Measurements from ENCODE around the gene MAP9. TPM values are rescaled to one million over a fixed set of nuclear protein-coding genes. Genes with fewer than 3 reads are reported as not detected.

MAP9 gene
- total and polyA plus RNA-seq, 4 donors = 0.14 to 2.0 (median 0.77) TPM

DNA sequence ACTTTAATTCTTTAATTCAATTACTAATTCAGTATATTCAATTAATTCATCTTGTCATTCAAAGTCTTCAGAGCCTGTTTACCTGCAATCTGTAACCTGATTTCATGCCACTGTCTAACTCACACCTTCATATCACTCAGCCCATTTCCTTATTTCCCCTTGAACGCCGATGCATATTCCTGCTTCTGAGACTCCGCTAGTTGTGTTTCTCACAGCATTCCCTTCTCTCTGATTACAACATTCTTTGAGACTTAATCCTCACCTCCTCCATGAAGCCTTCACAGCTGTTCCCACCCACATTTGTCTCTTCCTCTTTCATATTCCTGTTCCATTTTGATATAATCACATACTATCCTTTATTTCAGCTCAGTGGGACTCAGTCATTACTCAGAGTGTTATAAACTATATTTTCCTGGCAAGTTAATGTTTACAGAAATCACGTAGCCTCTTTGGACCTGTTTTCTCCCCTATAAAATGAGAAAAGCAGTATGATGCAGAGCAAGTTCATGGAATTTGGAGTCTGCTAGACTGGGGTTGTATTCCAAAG lies 69.0 kb downstream of the MAP9 start:
- no peak for DNase-seq (ENCODE audit: low spot score)
- Histone ChIP-seq H3K9ac (ENCODE audit: low read depth in 1 of 2, low read length in 2 of 2) (no peak overlapping the region), H3K27ac (ENCODE audit: low read depth in 1 of 2, low read length in 2 of 2) (no peak overlapping the region), H3K9me3 (ENCODE audit: control insufficient read depth in 4 of 4, low read length in 3 of 4) (no peaks in the 10 kb centered on the region), H3K4me3 (ENCODE audit: low read depth in 1 of 3, low read length in 3 of 3) (no peak overlapping the region), H3K27me3 (ENCODE audit: control insufficient read depth in 4 of 4, insufficient read depth in 4 of 4, low read length in 3 of 4) (peaks cover 0 to 4% (median 1%) of the 10 kb centered on the region in 4 donors), H3K4me1 (ENCODE audit: control insufficient read depth in 4 of 4, insufficient read depth in 4 of 4, low read length in 3 of 4) (no peaks in the 10 kb centered on the region), H3K36me3 (ENCODE audit: control insufficient read depth in 4 of 4, insufficient read depth in 3 of 4, low read depth in 1 of 4, low read length in 3 of 4) (no peaks in the 10 kb centered on the region)
- TF ChIP-seq, protein P1, sequence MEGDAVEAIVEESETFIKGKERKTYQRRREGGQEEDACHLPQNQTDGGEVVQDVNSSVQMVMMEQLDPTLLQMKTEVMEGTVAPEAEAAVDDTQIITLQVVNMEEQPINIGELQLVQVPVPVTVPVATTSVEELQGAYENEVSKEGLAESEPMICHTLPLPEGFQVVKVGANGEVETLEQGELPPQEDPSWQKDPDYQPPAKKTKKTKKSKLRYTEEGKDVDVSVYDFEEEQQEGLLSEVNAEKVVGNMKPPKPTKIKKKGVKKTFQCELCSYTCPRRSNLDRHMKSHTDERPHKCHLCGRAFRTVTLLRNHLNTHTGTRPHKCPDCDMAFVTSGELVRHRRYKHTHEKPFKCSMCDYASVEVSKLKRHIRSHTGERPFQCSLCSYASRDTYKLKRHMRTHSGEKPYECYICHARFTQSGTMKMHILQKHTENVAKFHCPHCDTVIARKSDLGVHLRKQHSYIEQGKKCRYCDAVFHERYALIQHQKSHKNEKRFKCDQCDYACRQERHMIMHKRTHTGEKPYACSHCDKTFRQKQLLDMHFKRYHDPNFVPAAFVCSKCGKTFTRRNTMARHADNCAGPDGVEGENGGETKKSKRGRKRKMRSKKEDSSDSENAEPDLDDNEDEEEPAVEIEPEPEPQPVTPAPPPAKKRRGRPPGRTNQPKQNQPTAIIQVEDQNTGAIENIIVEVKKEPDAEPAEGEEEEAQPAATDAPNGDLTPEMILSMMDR (IDR thresholded peaks at IDR 0.05; ENCODE audit: low read depth, low read length, missing input control) = no peak
- TF ChIP-seq YY1 (IDR thresholded peaks at IDR 0.05) = no peak
- TF ChIP-seq RXRA (IDR thresholded peaks at IDR 0.05) = no peak
- TF ChIP-seq FOXA1 (IDR thresholded peaks at IDR 0.05) = no peak
- no peak for TF ChIP-seq NR2F2 (IDR thresholded peaks at IDR 0.05)
- TF ChIP-seq, protein P2, sequence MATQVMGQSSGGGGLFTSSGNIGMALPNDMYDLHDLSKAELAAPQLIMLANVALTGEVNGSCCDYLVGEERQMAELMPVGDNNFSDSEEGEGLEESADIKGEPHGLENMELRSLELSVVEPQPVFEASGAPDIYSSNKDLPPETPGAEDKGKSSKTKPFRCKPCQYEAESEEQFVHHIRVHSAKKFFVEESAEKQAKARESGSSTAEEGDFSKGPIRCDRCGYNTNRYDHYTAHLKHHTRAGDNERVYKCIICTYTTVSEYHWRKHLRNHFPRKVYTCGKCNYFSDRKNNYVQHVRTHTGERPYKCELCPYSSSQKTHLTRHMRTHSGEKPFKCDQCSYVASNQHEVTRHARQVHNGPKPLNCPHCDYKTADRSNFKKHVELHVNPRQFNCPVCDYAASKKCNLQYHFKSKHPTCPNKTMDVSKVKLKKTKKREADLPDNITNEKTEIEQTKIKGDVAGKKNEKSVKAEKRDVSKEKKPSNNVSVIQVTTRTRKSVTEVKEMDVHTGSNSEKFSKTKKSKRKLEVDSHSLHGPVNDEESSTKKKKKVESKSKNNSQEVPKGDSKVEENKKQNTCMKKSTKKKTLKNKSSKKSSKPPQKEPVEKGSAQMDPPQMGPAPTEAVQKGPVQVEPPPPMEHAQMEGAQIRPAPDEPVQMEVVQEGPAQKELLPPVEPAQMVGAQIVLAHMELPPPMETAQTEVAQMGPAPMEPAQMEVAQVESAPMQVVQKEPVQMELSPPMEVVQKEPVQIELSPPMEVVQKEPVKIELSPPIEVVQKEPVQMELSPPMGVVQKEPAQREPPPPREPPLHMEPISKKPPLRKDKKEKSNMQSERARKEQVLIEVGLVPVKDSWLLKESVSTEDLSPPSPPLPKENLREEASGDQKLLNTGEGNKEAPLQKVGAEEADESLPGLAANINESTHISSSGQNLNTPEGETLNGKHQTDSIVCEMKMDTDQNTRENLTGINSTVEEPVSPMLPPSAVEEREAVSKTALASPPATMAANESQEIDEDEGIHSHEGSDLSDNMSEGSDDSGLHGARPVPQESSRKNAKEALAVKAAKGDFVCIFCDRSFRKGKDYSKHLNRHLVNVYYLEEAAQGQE (IDR thresholded peaks at IDR 0.05) = no peak
- TF ChIP-seq FOXA2 (IDR thresholded peaks at IDR 0.05) = no peak
- no peak for TF ChIP-seq HNF4G (IDR thresholded peaks at IDR 0.05)
- TF ChIP-seq, protein P3, sequence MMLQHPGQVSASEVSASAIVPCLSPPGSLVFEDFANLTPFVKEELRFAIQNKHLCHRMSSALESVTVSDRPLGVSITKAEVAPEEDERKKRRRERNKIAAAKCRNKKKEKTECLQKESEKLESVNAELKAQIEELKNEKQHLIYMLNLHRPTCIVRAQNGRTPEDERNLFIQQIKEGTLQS (IDR thresholded peaks at IDR 0.05) = no peak
- TF ChIP-seq HNF4A (conservative IDR thresholded peaks at IDR 0.05) = no peak
- no peak for TF ChIP-seq JUND (IDR thresholded peaks at IDR 0.05)
- TF ChIP-seq SP1 (IDR thresholded peaks at IDR 0.05) = no peak
- TF ChIP-seq RAD21 (IDR thresholded peaks at IDR 0.05) = no peak
- 70% methylated on average over 4 of the region's 4 CpGs for WGBS

DNA sequence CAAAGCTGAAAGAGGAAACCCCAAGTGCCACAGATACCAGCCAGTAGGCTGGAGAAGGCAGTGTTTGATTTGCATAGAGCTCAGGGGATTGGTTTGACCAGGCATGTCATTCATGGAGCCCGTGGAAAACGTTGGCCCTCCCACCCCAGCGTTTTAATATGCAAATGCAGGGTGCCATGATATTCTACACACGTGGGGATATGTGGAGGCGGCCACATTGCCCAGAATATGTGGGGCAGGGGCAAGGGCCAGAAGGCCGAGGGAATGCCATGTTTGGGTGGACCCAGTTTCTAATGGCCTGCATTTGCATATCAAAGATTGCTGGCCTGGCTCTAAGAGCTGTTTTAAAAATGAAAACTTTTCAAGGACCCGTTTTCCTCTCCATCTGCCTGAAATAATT lies 71.1 kb downstream of the MAP9 start:
- Histone ChIP-seq H3K27ac (ENCODE audit: low read depth in 1 of 2, low read length in 2 of 2) (no peak overlapping the region), H3K9ac (ENCODE audit: low read depth in 1 of 2, low read length in 2 of 2) (no peak overlapping the region), H3K4me3 (ENCODE audit: low read depth in 1 of 3, low read length in 3 of 3) (no peak overlapping the region), H3K36me3 (ENCODE audit: control insufficient read depth in 4 of 4, insufficient read depth in 3 of 4, low read depth in 1 of 4, low read length in 3 of 4) (no peaks in the 10 kb centered on the region), H3K27me3 (ENCODE audit: control insufficient read depth in 4 of 4, insufficient read depth in 4 of 4, low read length in 3 of 4) (peaks cover 0 to 4% (median 1%) of the 10 kb centered on the region in 4 donors), H3K9me3 (ENCODE audit: control insufficient read depth in 4 of 4, low read length in 3 of 4) (no peaks in the 10 kb centered on the region), H3K4me1 (ENCODE audit: control insufficient read depth in 4 of 4, insufficient read depth in 4 of 4, low read length in 3 of 4) (no peaks in the 10 kb centered on the region)
- TF ChIP-seq RXRA (IDR thresholded peaks at IDR 0.05) = no peak
- no peak for TF ChIP-seq NR2F2 (IDR thresholded peaks at IDR 0.05)
- TF ChIP-seq RAD21 (IDR thresholded peaks at IDR 0.05) = no peak
- TF ChIP-seq YY1 (IDR thresholded peaks at IDR 0.05) = no peak
- TF ChIP-seq JUND (IDR thresholded peaks at IDR 0.05) = no peak
- no peak for TF ChIP-seq FOXA1 (IDR thresholded peaks at IDR 0.05)
- TF ChIP-seq, protein P1 (IDR thresholded peaks at IDR 0.05; ENCODE audit: low read depth, low read length, missing input control) = no peak
- TF ChIP-seq, protein P3 (IDR thresholded peaks at IDR 0.05) = no peak
- TF ChIP-seq EGR1 (IDR thresholded peaks at IDR 0.05; ENCODE audit: low read depth in 2 of 2) = no peak
- TF ChIP-seq, protein P2 (IDR thresholded peaks at IDR 0.05) = no peak
- no peak for TF ChIP-seq GABPA (IDR thresholded peaks at IDR 0.05 in 1 of 2, conservative IDR thresholded peaks at IDR 0.05 in 1 of 2)
- TF ChIP-seq HNF4G (IDR thresholded peaks at IDR 0.05) = no peak
- TF ChIP-seq TAF1 (conservative IDR thresholded peaks at IDR 0.05) = no peak
- TF ChIP-seq, protein P4, sequence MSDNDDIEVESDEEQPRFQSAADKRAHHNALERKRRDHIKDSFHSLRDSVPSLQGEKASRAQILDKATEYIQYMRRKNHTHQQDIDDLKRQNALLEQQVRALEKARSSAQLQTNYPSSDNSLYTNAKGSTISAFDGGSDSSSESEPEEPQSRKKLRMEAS (IDR thresholded peaks at IDR 0.05) = no peak
- TF ChIP-seq HNF4A (conservative IDR thresholded peaks at IDR 0.05) = no peak
- TF ChIP-seq SP1 (IDR thresholded peaks at IDR 0.05) = no peak
- no peak for DNase-seq (ENCODE audit: low spot score)
- 63% methylated on average over 7 of the region's 7 CpGs for WGBS
